GM12874 (cell line): ENCODE data around the gene RTKN2.
A peak's percentile ranks its signal among the peaks of the same experiment; 100 is the strongest.

Experiments
- TF ChIP-seq, protein P1 (sequence below): IDR thresholded peaks from 2 replicates; pipeline ENCODE4 v1.5.1; 2011; ENCODE audit warnings: low read depth, mild to moderate bottlenecking, control low read depth, low read length, moderate library complexity; ENCODE audit not compliant: insufficient read depth

RTKN2 gene

DNA sequence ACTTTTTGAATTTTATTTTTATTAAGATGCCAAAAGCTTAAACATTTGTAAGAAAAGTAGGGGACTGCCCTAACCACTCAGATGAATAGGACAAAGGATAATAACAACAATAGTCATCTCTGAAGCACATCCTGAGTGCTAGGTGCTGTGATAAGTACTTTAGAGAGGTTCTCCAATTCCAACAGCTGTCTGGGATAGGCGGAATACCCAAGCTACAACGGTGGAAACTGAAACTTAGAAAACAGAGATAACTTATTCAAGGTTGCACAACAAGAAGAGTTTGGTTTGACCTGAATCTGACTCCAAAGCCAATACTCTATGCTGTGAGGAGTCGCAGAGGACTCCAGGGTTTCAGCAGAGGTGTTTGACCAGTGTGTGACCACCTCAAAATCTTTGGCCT lies 2.0 kb downstream of the RTKN2 start:
- TF ChIP-seq, protein P1, sequence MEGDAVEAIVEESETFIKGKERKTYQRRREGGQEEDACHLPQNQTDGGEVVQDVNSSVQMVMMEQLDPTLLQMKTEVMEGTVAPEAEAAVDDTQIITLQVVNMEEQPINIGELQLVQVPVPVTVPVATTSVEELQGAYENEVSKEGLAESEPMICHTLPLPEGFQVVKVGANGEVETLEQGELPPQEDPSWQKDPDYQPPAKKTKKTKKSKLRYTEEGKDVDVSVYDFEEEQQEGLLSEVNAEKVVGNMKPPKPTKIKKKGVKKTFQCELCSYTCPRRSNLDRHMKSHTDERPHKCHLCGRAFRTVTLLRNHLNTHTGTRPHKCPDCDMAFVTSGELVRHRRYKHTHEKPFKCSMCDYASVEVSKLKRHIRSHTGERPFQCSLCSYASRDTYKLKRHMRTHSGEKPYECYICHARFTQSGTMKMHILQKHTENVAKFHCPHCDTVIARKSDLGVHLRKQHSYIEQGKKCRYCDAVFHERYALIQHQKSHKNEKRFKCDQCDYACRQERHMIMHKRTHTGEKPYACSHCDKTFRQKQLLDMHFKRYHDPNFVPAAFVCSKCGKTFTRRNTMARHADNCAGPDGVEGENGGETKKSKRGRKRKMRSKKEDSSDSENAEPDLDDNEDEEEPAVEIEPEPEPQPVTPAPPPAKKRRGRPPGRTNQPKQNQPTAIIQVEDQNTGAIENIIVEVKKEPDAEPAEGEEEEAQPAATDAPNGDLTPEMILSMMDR, result no peak

- TF ChIP-seq, protein P1, result no peak
These were observed 2.5 kb downstream of the RTKN2 start for GRCh38 chr10:62266147-62266546.

DNA sequence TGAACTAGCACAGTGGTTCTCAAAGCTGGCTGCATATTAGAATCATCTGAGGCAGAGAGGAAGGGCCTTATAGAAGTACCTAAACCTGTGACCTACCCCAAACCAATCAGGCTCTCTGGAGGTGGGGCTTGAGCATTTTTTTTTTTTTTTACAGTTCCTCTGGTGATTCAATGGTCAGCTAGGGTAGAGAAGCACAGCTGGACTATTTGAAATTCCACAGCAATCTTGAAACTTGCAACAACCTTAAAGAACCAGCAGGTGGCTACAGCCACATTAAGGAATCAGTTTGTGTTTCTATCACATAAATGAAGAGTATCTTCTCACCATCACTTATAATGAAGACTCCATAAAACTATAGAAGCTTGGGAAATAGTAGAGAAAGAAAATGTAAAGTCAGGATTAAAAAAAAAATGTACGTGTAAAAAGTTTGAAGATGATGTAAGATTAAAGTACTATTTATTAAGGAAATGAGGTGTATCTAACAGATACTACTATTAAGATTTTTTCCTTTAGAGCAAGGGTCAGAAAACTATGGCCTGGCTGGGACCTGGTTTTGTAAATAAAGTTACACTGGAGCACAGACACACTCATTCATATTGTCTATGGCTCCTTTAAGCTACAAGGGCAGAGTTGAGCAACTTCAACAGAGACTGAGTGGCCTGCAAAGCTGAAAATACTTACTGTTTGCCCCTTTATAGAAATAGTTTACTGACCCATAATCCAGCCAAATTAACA lies 3.8 kb downstream of the RTKN2 start:
- TF ChIP-seq, protein P1, result peak; percentile 49; the same call in 1 of the 2 replicates

DNA sequence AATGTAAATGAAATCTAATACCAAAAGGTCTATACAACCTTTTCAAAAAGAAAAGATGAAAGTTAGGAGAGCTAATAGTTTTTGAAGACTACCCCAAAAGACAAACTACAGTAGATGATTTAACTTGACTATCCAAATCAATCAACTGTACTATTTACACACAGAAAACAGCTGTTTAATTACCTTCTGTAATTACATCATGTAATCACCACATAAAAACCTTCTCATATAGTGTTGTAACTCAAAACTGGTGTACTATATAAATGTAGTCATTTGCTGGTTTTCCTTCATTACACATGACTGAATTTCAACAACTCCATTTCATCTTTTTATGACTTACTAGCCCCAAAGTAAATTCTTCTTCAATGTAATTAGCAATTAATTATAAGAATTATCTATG lies 4.5 kb downstream of the RTKN2 start:
- TF ChIP-seq, protein P1, result no peak

DNA sequence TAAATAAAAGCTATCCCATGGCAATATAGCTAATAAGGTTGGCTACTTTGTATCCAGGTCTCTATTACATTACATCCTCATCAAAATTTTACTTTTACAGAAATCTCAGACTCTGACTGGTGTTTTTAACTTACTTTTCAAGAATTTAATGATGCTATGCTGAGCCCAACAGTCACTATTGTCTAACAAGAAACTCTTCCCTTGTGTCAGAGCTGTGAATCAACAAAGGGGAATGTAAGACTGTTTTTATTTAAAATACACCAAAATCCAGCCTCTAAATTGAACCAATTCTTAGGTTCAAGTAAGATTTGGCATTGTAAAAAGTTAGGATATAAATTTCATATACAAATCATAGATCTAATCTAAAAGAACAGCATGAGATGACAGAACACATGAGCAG lies 7.0 kb downstream of the RTKN2 start:
- TF ChIP-seq, protein P1, result no peak

DNA sequence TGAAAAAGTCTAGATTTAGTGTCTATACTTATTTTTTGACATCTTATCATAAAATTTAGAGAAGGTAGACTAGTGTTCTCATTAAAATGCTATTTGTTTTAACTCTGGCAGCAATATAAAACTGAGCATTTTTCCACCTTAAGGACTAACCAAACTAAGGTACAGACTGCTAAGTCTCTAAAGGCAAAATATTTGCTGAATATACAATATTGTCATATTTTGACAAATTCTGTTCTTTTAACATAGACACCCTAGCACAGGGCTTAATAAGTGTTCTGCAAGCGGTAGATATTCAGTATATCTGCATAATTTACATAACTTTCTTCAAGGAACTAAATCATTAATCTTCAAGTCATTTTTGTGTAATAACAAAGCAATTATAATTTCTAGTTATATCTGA lies 8.6 kb downstream of the RTKN2 start:
- TF ChIP-seq, protein P1, result no peak

DNA sequence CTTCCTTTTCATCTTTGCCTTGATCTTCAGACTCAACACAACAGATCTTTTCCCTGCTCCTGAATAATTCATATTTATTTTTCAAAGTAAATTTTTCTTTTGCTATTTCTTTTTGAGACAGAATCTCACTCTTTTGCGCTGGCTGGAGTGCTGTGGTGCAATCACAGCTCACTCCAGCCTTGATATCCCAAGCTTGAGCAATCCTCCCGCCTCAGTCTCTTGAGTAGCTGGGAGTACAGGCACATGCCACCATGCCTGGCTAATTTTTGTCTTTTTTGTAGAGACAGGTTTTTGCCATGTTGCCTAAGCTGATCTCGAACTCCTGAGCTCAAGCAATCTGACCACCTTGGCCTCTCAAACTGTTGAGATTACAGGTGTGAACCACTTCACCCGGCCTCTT lies 9.2 kb downstream of the RTKN2 start:
- TF ChIP-seq, protein P1, result no peak

DNA sequence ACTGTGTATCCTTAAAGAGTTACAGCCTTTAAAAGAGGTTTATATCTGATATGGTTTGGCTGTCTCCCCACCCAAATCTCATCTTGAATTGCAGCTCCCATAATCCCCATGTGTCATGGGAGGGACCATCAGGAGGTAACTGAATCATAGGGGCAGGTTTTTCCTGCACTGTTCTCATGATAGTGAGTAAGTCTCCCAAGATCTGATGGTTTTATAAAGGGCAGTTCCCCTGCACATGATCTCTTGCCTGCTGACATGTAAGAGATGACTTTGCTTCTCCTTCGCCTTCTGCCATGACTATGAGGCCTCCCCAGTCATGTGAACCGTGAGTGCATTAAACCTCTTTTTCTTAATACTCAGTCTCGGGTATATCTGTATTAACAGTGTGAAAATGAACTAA lies 9.7 kb downstream of the RTKN2 start:
- TF ChIP-seq, protein P1, result no peak
